WI38 (cell line): Measurements from ENCODE around the gene CDCP2.

Source experiments
- H3K4me3 ChIP-seq: 2 replicates; pipeline ENCODE4 v1.5.1; 2011; ENCODE audit warnings: low read depth, mild to moderate bottlenecking, control low read depth, low read length
- CTCF ChIP-seq: IDR thresholded peaks from 2 replicates; pipeline ENCODE4 v1.5.1; 2012; ENCODE audit warnings: low read depth, mild to moderate bottlenecking, control low read depth, low read length

The CDCP2 gene

GRCh38 chr1:54136269-54136896, 16.4 kb downstream of the CDCP2 start:
- H3K4me3 ChIP-seq: no peak overlapping the region
- TF ChIP-seq CTCF: no peak

GRCh38 chr1:54135436-54136120, 17.2 kb downstream of the CDCP2 start:
- H3K4me3 ChIP-seq: no peak overlapping the region
- TF ChIP-seq CTCF: no peak

DNA sequence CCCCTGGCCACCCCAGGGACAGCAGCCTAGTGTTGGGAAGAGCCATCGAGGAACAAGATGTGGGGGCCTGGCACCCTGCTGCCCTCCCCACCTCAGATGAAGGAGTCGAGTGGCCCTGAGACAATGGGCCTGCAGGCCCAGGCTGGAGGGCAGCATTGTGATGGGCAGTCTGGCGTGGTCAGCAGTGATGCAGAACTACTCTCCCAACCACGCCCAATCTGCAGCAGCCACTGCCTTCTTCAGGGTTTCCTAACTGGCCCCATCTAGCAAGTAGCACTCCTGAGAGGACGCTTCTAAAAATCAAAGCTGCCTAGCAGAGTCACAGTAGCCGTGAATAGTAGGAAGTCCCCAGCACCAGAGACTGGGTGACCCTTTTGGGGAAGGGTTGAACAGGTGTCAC, 18.5 kb downstream of the CDCP2 start:
- no peak overlapping the region for H3K4me3 ChIP-seq
- TF ChIP-seq CTCF: no peak

DNA sequence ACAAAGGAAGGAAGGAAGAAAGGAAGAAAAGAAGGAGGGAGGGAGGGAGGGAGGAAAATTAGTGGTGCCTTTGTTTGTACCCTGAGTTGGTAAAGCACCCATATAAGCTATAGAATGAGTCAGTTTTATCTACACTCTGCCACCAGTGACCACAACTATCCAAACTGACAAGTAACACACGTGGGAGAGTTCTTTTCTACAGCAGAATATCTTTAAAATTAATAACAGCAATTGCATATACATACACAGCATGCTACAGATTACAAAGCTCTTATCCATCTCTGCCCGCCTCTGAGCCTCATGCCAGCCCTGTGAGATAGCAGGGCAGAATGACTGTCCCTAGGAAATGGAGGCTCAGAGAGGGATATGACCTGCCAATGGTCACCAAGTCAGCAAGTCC, 20.3 kb downstream of the CDCP2 start:
- no peak for TF ChIP-seq CTCF
- H3K4me3 ChIP-seq: no peak overlapping the region

- H3K4me3 ChIP-seq: no peak overlapping the region
- TF ChIP-seq CTCF: no peak
Observed at GRCh38 chr1:54131419-54131818, 21.4 kb downstream of the CDCP2 start.

DNA sequence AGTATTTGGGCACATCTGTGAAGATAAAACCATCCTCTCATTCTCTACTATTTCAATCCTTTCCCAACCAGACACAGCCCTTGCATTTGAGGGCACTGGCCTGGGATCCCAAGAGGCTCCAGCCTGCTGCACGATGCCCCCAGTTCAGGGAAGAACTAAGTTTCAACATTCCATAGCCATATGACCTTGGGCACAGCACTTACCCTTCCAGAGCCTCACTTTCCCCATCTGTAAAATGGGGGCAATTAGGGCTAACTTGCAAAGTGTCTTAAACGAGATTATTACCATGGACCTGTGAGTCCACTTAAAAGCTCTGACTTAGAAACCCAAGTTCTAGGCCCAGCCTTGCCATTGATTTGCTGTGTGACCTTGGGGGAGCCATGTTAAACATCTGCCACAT, 22.9 kb downstream of the CDCP2 start:
- no peak for TF ChIP-seq CTCF
- H3K4me3 ChIP-seq: no peak overlapping the region

- TF ChIP-seq CTCF: no peak
- H3K4me3 ChIP-seq: no peak overlapping the region
Observed at GRCh38 chr1:54127594-54128300, 25.1 kb downstream of the CDCP2 start.
